Astrocyte (in vitro differentiated cells and primary cell): ENCODE data around the gene CCDC68.

ENCODE experiments used
- EZH2 ChIP-seq: IDR thresholded peaks from 2 replicates; pipeline ENCODE4 v1.6.1; 2012; ENCODE audit warnings: mild to moderate bottlenecking, low read length, inconsistent platforms; ENCODE audit not compliant: insufficient read depth
- TF ChIP-seq, protein P1 (sequence below): IDR thresholded peaks from 2 replicates; pipeline ENCODE4 v1.5.1; 2011; ENCODE audit warnings: low read depth, mild to moderate bottlenecking, inconsistent platforms, low read length, moderate library complexity; ENCODE audit not compliant: insufficient read depth

DNA sequence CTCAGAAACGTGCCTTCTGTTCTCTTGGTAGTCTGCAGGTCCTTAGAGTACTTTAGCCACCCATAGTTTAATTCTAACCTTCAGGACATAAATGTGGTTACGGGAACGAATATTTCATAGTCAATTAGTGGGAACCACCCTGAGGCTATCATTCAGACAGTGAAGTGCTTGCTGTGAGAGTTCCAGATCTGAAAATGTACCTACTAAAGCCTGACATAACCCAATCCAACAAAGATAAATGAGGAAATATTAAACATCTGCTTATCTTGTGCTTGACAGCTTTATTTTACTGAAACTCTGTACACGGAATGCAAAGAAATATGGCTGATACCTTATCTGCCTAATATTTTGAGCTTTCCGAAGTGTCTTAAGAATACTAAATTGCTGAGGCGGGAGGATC, 88.0 kb downstream of the CCDC68 start:
- TF ChIP-seq EZH2 = no peak
- TF ChIP-seq, protein P1, sequence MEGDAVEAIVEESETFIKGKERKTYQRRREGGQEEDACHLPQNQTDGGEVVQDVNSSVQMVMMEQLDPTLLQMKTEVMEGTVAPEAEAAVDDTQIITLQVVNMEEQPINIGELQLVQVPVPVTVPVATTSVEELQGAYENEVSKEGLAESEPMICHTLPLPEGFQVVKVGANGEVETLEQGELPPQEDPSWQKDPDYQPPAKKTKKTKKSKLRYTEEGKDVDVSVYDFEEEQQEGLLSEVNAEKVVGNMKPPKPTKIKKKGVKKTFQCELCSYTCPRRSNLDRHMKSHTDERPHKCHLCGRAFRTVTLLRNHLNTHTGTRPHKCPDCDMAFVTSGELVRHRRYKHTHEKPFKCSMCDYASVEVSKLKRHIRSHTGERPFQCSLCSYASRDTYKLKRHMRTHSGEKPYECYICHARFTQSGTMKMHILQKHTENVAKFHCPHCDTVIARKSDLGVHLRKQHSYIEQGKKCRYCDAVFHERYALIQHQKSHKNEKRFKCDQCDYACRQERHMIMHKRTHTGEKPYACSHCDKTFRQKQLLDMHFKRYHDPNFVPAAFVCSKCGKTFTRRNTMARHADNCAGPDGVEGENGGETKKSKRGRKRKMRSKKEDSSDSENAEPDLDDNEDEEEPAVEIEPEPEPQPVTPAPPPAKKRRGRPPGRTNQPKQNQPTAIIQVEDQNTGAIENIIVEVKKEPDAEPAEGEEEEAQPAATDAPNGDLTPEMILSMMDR = no peak
